Mesendoderm (in vitro differentiated cells): ENCODE results near the gene USP31.

Experiments used
- DNase-seq: peaks from one replicate; pipeline ENCODE4 v3.0.0; 2013
- H2AK5ac ChIP-seq: 2 replicates; pipeline ENCODE4 v1.6.1; 2013; ENCODE audit warnings: low read length, inconsistent platforms
- H2BK120ac ChIP-seq: 2 replicates; pipeline ENCODE4 v1.6.1; 2013; ENCODE audit warnings: low read depth, mild to moderate bottlenecking, low read length, moderate library complexity, mixed read lengths
- H2BK15ac ChIP-seq: replicated peaks from 2 replicates; pipeline ENCODE4 v1.6.1; 2013; ENCODE audit warnings: low read depth, mild to moderate bottlenecking, moderate library complexity
- H2BK5ac ChIP-seq: 2 replicates; pipeline ENCODE4 v1.6.1; 2013; ENCODE audit warnings: low read length, inconsistent platforms
- H3K18ac ChIP-seq: 2 replicates; pipeline ENCODE4 v1.6.1; 2013; ENCODE audit warnings: mild to moderate bottlenecking, low read length, mixed read lengths
- H3K23ac ChIP-seq: one replicate; pipeline ENCODE4 v1.6.1; 2013; ENCODE audit warnings: low read length
- H3K27ac ChIP-seq: 2 replicates; pipeline ENCODE4 v1.5.1; 2013; ENCODE audit warnings: low read depth, mild to moderate bottlenecking, inconsistent platforms, low read length, moderate library complexity
- H3K27me3 ChIP-seq: 2 replicates; pipeline ENCODE4 v1.6.1; 2013; ENCODE audit warnings: low read length, control low read depth, mild to moderate bottlenecking, inconsistent platforms; ENCODE audit not compliant: insufficient read depth, poor library complexity
- H3K36me3 ChIP-seq: 2 replicates; pipeline ENCODE4 v1.6.1; 2013; ENCODE audit warnings: low read length, inconsistent platforms; ENCODE audit not compliant: control insufficient read depth, insufficient read depth
- H3K4ac ChIP-seq: one replicate; pipeline ENCODE4 v1.6.1; 2013; ENCODE audit warnings: low read depth, mild to moderate bottlenecking, low read length, moderate library complexity
- H3K4me1 ChIP-seq: 2 replicates; pipeline ENCODE4 v1.6.1; 2013; ENCODE audit warnings: low read depth, low read length, inconsistent platforms; ENCODE audit not compliant: control insufficient read depth
- H3K4me2 ChIP-seq: 2 replicates; pipeline ENCODE4 v1.6.1; 2013; ENCODE audit warnings: low read length
- H3K4me3 ChIP-seq: 2 replicates; pipeline ENCODE4 v1.5.1; 2013; ENCODE audit warnings: mild to moderate bottlenecking, low read length
- H3K56ac ChIP-seq: one replicate; pipeline ENCODE4 v1.6.1; 2013; ENCODE audit warnings: low read length
- H3K79me1 ChIP-seq: 2 replicates; pipeline ENCODE4 v1.6.1; 2013; ENCODE audit warnings: low read length, inconsistent platforms
- H3K79me2 ChIP-seq: 2 replicates; pipeline ENCODE4 v1.6.1; 2013; ENCODE audit warnings: mild to moderate bottlenecking, low read length; ENCODE audit not compliant: control insufficient read depth, insufficient read depth
- H3K9ac ChIP-seq: 2 replicates; pipeline ENCODE4 v1.6.1; 2013; ENCODE audit warnings: low read length, inconsistent platforms
- H4K5ac ChIP-seq: one replicate; pipeline ENCODE4 v1.6.1; 2013; ENCODE audit warnings: low read length
- H4K8ac ChIP-seq: one replicate; pipeline ENCODE4 v1.6.1; 2013; ENCODE audit warnings: low read depth, mild to moderate bottlenecking, control low read depth, low read length, moderate library complexity
- WGBS: extraction: QIAGEN DNeasy Blood & Tissue Kit; methylation state at CpG from one replicate; pipeline ENCODE4 v1.1.7; 2013; ENCODE audit warnings: low lambda C conversion rate, missing lambda C conversion rate; ENCODE audit not compliant: insufficient coverage; ENCODE audit errors: extremely low coverage; 5-methylcytosine and 5-hydroxymethylcytosine counted together

USP31 gene

DNA sequence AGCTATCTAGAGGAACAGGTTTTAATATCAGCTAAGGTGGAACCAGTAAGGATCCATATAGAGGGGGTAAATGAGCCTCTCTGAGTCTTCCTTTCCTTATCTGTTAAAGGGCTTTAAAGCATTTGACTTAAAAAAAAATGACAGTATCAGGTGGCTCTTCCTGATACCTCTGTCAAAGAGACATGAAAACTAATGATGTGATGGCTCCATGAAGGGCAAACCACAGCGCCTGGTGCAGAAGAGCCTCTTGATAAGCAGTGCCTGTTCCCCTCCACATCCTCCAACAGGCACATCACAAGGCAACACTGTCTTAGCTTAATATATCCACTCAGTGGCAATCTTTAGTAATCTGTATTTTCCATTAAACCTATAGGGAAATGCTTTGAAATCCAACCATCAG, 68.9 kb downstream of the USP31 start:
- Histone ChIP-seq H3K27me3 (no peaks in the 10 kb centered on the region), H3K36me3 (peaks cover 1% of the 10 kb centered on the region), H2BK15ac (no peak overlapping the region), H3K18ac (no peak overlapping the region), H3K4me2 (no peak overlapping the region), H3K56ac (no peak overlapping the region), H2AK5ac (no peak overlapping the region), H3K4me1 (no peaks in the 10 kb centered on the region), H3K79me2 (no peaks in the 10 kb centered on the region), H3K27ac (no peak overlapping the region), H3K79me1 (peaks cover 2% of the 10 kb centered on the region), H3K23ac (no peak overlapping the region), H2BK5ac (no peak overlapping the region), H3K9ac (no peak overlapping the region), H2BK120ac (no peak overlapping the region), H4K5ac (no peak overlapping the region), H4K8ac (no peak overlapping the region), H3K4ac (no peak overlapping the region), H3K4me3 (no peak overlapping the region)
- DNase-seq = no peak
- no CpG with 5 or more reads among the region's 1 CpG for WGBS

DNA sequence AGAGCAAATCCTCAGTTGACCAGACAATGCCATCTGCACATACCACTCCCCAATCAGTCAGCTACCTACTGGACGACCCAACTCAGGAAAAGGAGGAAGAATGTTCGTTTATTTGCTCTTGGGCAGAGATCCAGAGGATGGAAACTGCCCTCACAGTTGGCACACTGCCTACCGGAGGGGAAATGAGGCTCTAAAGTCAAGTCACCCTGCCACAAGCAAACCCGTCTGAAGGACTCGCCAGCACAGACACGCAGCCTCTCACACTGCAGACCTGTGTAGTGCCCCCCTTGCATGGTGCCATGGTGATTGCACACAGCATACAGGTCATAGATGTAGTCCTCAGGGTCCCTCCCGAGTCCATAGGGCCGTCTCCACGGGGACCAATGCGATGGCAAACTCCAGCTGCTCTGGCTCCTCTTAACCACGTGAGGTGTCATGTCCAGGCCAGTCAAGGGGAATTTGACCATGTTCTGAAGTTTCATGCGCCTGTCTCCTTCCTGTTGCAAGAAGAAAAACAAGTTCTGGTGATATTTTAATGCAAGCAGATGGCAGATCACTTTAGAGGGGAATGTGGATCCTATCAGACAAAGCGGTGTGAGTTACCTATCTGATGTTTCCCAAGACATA, 69.5 kb downstream of the USP31 start:
- Histone ChIP-seq H2AK5ac (no peak overlapping the region), H3K4me1 (no peaks in the 10 kb centered on the region), H3K9ac (no peak overlapping the region), H3K4me2 (no peak overlapping the region), H2BK120ac (no peak overlapping the region), H2BK5ac (no peak overlapping the region), H3K27ac (no peak overlapping the region), H3K18ac (no peak overlapping the region), H3K79me1 (peaks cover 2% of the 10 kb centered on the region), H3K79me2 (no peaks in the 10 kb centered on the region), H3K23ac (no peak overlapping the region), H2BK15ac (no peak overlapping the region), H4K5ac (no peak overlapping the region), H4K8ac (no peak overlapping the region), H3K4ac (no peak overlapping the region), H3K4me3 (no peak overlapping the region), H3K36me3 (peaks cover 1% of the 10 kb centered on the region), H3K56ac (no peak overlapping the region), H3K27me3 (no peaks in the 10 kb centered on the region)
- no CpG with 5 or more reads among the region's 13 CpGs for WGBS
- DNase-seq = no peak

DNA sequence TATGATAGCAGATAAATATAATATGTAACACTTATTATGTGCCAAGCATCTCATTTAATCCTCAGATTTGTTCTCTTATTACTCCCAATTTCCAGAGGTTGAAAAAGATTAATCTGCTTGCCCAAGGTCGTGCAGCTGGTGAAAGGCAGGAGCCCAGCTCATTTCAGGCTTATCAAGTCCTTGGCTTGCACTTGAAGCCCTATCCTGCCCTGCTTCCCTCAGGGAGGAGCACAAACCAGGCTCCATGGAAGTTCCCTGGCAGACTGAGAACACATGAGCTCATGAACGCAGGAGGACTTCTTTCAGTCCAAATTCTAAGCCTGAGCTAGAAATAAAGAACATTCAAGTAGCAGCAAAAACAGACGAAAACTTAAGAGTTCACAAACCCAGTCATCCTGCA, 74.8 kb downstream of the USP31 start:
- WGBS = no CpG with 5 or more reads among the region's 3 CpGs
- Histone ChIP-seq H3K36me3 (peaks cover 4% of the 10 kb centered on the region), H3K4me2 (no peak overlapping the region), H3K18ac (no peak overlapping the region), H3K9ac (no peak overlapping the region), H3K4me1 (no peaks in the 10 kb centered on the region), H3K27me3 (no peaks in the 10 kb centered on the region), H3K79me2 (no peaks in the 10 kb centered on the region), H2AK5ac (no peak overlapping the region), H3K27ac (no peak overlapping the region), H4K5ac (no peak overlapping the region), H3K4ac (no peak overlapping the region), H2BK5ac (no peak overlapping the region), H3K79me1 (peaks cover 2% of the 10 kb centered on the region), H3K23ac (no peak overlapping the region), H4K8ac (no peak overlapping the region), H2BK15ac (no peak overlapping the region), H3K56ac (no peak overlapping the region), H2BK120ac (no peak overlapping the region), H3K4me3 (no peak overlapping the region)
- DNase-seq = no peak

DNA sequence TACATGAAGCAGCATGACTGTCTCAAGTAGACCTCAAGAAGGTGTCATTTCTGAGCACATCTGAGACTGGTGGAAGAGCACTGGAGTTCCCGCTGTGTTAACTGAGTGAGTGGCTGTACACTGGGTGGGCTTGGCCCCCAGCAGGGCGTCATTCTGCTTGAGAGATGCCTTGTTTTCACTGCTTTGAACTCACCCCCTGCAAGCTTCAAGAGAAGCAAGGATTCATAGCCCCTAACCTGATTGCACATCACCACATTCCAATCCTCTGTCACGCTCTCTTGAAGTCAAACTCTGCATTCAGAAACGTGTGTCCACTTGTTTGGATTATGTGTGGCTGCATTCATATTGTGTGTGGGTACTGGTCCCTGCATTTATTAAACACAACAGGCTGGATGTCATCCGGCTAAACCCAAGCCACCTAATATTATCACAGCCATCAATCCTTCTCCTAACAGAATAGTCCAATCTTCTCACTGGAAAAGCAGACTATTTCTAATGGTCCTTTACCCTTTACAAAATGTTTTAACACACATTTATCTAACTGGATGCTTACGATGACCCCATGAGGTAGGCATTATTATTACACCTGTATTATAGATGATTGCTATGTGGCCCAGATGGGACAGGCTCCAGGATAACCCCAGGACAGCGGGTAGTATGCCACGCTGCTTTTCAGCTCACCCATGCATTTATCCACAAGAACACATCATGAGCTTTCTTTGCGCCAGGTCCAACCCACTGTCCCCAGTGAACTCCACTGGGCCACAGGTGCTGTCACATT, 76.3 kb downstream of the USP31 start:
- no peak overlapping the region for H4K8ac ChIP-seq
- H3K27me3 ChIP-seq = no peaks in the 10 kb centered on the region
- H3K18ac ChIP-seq = no peak overlapping the region
- H3K36me3 ChIP-seq = peaks cover 4% of the 10 kb centered on the region
- H3K56ac ChIP-seq = no peak overlapping the region
- no peak overlapping the region for H3K4me3 ChIP-seq
- peaks cover 2% of the 10 kb centered on the region for H3K79me1 ChIP-seq
- WGBS = no CpG with 5 or more reads among the region's 9 CpGs
- H3K27ac ChIP-seq = no peak overlapping the region
- H3K9ac ChIP-seq = no peak overlapping the region
- no peak overlapping the region for H3K4ac ChIP-seq
- H4K5ac ChIP-seq = no peak overlapping the region
- H3K79me2 ChIP-seq = no peaks in the 10 kb centered on the region
- H2BK15ac ChIP-seq = no peak overlapping the region
- H3K23ac ChIP-seq = no peak overlapping the region
- DNase-seq = no peak
- no peak overlapping the region for H2BK5ac ChIP-seq
- no peak overlapping the region for H3K4me2 ChIP-seq
- H2BK120ac ChIP-seq = no peak overlapping the region
- no peaks in the 10 kb centered on the region for H3K4me1 ChIP-seq
- H2AK5ac ChIP-seq = no peak overlapping the region

DNA sequence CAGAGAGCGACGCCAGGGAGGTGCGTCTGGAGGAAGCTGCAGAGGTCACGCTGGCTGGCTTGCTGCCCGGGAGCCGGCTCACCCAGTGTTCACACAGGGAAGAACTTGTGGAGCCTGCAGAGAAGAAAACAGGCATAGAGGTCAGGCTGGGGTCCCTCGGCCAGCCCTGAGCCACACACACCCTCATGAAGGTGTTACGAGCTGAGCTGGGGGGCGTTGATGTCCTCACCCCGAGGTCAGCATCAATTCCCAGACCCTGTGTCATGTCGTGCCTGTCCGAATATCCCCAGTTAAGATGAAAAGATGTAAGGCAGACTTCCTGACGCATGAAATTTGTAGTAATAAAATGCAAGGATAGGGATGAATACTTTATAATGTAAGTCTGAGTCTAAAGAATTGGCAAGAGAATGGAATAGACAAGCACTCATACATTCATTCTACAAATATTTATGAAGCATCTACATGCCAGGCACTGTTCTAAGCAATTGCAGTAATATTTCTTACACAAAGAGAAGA, 77.1 kb downstream of the USP31 start:
- no CpG with 5 or more reads among the region's 13 CpGs for WGBS
- H3K4me2 ChIP-seq = no peak overlapping the region
- no peak overlapping the region for H2BK120ac ChIP-seq
- no peaks in the 10 kb centered on the region for H3K27me3 ChIP-seq
- H3K4me1 ChIP-seq = no peaks in the 10 kb centered on the region
- H3K4ac ChIP-seq = no peak overlapping the region
- no peak overlapping the region for H2BK5ac ChIP-seq
- H2AK5ac ChIP-seq = no peak overlapping the region
- no peak overlapping the region for H3K9ac ChIP-seq
- no peak overlapping the region for H4K8ac ChIP-seq
- H4K5ac ChIP-seq = no peak overlapping the region
- H3K56ac ChIP-seq = no peak overlapping the region
- H3K4me3 ChIP-seq = no peak overlapping the region
- H2BK15ac ChIP-seq = no peak overlapping the region
- peaks cover 2% of the 10 kb centered on the region for H3K79me1 ChIP-seq
- H3K27ac ChIP-seq = no peak overlapping the region
- H3K23ac ChIP-seq = no peak overlapping the region
- no peaks in the 10 kb centered on the region for H3K79me2 ChIP-seq
- DNase-seq = no peak
- peaks cover 4% of the 10 kb centered on the region for H3K36me3 ChIP-seq
- H3K18ac ChIP-seq = no peak overlapping the region
